ENCODE data around the gene FAM174B.

FAM174B gene

DNA sequence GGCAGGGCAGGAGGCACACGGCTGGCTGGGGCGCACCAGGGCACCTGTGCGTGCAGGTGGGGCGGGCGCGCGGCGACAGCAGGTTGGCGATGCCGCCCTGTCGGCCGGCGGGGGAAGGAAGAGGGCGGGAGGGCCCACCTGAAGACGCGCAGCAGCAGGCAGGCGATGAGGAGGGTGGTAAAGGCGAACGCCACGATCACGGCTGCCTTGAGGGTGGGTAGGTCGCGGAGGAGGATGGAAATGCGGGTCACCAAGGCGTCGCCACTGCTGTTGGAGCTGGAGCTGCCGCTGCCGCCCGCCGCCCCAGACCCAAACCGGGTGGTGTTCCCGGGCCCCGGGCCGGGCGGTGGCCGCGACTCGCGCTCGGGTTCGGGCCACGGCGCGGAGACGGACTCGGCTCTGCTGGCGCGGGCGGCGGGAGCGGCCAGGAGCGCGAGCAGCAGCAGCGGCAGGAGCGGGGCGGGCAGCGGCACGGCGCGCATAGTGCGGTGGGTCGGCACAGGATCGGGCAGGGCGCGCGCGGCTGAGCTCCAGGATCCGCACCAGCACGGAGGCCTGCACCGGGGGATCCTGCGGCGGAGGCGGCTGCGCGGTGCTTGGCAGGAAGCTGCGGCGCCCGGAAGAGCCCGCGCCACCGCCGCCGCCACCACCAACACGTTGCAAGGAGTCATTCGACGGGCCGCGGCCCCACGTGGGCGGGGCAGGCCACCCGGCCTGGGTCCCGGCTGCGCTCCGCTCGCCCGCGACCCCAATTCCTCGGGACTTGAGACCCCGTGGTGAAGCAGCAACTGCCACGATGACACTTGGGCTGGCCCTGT is at the start of gene FAM174B:
FAM174B (minus strand) TSS at position 598 of the 818 bp plus-strand sequence.
- DNase-seq (ENCODE audit: low spot score): peak; percentile 74

DNA sequence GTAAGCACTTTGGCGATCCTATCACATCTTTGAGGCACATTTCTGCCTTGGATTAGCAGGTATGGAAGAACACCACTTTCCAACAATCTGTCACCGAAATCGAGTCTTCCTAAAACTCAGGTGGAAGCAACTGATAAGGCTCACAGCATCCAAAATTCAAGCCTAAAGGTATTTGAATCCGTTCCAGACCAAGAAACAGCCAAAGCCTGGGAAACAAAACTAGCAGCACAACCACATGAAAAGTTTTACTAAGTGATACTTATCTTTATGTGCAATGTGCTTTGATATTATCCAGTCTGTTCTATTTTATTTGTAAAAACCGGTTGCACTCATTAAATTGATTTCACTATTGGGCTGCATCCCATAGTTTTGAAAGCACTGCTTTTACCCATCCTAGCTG is 40.5 kb upstream of the FAM174B start:
- DNase-seq (ENCODE audit: low spot score): no peak

DNA sequence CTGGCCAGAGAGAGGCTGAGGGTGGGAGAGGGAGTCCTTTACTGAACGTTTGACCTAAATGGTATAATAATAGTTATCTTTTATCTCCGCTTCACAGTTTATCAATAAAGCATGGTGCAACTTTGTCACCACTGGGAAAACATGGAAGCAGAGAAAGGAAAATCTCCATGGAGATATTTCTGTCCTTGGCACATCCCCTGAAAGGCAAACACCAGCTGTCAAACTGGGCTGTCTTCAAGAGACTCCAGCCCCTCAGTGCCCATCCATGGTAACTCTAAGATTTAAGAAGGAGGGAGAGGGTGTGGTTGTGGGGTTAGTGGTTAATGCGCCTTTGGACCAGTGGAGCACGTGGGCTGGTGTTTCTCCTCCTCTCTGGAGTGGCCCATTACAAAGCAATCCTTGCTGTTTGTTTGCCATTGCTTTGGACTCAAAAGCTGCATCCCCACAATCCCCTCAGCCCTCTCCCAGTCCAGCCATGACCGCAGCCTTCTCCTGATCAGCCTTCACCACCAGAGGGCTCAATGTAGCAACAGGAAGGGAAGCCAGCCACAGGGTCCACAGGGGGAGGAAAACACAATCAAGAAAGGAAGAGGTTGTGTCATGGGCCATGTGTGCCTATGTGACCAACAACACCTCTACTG is 38.2 kb upstream of the FAM174B start:
- no peak for DNase-seq (ENCODE audit: low spot score)

DNA sequence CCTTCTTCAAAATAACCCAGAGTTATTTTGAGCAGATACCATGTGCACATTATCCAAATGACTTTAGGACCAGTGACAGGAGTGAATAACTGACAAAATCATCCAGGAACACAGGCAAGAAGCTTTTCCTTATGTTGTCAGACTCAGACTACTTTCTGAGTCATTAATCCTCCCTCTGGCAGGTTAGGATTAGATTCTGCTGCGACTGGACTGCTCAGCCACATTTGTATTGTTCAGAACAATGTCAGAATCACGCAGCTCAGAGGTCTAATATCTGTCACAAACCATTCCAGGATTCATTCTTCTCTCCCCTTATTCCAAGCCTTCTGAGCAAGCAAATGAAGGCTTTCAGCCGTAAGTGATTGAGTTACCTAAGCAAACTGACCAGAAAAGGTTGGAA is 34.8 kb upstream of the FAM174B start:
- DNase-seq (ENCODE audit: low spot score): no peak

DNA sequence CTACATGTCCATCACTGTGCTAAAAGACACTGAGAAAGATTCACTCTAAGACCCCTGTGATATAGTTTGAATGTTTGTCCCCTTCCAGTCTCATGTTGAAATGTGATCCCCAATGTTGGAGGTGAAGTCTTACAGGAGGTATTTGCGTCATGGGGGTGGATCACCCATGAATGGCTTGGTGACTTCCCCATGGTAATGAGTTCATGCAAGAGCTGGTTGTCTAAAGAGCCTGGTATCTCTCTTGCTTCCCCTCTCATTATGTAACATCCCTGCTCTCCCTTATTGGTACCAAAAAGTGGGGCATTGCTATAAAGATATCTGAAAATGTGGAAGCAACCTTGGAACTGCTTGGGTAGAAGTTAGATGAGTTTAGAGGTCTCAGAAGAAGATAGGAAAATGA is 32.2 kb upstream of the FAM174B start:
- no peak for DNase-seq (ENCODE audit: low spot score)

DNA sequence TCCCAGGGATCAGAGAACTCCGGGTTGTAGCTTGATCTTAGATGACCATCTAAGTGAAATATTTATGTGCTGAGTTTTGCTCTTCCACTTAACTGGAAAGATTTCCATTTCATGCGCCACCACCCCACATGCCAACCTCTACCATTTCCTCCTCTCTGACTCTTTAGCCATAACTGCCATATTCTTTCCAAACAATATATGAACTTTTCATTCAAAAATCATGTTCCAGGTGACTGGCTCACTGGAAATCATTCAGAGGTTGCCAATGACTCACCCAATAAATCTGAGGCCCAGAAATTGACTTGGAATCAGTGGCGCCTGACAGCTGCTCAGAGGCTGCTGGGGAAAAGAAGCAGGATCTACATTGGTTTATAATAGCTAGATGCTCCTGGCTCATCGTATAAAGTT is 31.6 kb upstream of the FAM174B start:
- no peak for DNase-seq (ENCODE audit: low spot score)

DNA sequence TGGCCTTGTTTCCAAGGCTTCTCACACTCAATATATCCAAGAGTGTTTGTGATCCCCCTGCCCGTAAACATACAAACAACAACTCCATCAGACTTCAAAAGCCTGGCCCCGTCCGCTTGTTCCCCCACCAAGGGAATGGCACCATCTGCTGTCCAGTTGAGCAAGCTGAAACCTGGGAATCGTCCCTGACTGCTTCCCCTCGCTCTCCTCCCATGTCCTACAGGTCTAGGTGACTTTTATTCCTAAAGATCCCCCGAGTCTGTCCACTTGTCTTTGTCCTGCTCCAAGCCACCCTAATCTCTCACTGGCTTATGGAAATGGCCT is 27.9 kb upstream of the FAM174B start:
- DNase-seq (ENCODE audit: low spot score): no peak

DNA sequence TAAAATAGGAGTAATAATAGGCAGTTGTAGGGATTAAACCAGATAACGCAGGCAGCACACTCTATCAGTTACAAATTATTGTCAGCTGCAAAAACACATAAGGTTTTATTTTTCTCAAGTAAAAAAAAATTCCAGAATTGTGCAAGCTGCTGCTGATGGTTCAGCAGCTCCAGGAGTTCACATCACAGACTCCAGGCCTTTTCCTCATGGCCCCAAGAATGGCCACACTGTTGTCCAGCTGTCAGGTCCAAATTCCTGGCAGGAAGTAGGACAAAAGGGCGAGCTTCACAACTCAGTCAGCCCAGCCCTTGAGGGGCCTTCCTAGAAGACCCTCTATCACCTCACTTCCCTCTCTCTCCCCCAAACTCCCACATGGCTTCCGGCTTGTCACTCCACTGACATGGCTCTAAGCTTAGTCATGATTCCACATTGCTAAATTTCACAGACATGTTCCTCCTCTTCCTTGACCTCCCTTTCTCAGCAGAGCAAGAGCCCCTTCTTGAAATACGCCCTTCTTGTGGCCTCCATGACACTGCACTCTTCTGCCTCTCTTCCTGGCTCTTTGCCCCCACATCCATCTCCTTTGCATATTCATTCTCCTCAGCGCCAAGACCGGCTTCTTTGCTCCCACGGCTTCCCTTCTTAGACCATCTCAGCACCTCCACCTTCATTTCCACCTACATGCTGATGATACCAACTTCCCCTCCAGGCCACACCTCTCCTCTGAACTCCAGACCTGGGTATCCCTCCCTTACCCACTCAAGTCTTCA is 27.4 kb upstream of the FAM174B start:
- DNase-seq (ENCODE audit: low spot score): no peak

DNA sequence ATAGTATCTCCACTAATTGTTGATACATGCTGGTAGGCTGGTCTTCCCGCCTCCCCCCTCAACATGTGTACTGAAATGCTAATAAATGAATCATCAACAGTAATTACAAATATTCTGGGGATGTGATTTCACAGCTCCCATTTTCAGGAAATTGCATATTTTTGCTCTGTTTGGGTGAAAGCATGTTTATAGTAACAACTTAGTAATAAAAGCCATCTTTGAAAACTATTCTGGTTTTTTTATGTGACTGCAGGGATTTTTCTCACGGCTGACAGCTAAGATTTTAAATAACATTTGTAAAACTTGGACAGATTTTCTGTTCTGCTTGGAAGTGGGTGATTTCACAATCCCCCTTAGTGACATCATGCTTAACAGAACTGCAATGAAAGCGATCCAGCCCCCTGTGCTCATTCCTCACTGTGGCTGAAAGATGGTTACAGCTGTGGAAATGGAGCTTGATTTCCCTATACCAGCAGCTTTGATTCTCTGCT is 25.6 kb upstream of the FAM174B start:
- DNase-seq (ENCODE audit: low spot score): no peak

DNA sequence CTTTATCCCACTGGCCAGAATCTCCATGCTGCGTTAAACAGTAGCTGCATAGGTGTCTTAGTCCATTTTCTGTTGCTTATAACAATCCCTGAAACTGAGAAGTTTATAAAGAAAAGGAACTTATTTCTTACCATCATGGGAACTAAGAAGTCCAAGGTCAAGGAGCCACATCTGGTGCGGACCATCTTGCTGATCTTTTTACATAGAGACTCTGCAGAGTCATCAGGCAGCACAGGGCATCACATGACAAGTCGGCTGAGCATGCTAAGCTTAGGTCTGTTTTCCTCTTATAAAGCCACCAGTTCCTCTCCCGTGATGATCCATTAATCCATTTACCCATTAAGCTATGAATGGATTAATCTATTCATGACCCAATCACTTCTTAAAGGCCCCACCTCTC is 22.4 kb upstream of the FAM174B start:
- DNase-seq (ENCODE audit: low spot score): no peak

DNA sequence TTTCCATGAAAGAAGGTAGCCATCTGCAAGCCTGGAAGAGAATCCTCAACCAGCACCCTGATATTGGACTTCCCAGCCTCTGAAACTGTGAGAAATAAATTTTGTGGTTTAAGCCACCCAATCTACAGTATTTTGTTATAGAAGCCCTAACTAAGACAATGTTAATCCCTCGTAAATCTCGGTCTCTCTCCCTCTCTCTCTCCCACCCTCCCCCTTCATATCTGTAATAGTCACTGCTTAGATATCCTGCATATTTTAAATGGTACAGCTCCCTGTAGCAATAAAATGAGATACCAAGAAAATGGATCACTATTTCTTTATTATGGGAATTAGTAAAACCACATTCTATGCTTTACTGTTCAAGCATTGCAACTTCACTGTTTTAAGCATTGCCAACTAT is 21.0 kb upstream of the FAM174B start:
- no peak for DNase-seq (ENCODE audit: low spot score)

DNA sequence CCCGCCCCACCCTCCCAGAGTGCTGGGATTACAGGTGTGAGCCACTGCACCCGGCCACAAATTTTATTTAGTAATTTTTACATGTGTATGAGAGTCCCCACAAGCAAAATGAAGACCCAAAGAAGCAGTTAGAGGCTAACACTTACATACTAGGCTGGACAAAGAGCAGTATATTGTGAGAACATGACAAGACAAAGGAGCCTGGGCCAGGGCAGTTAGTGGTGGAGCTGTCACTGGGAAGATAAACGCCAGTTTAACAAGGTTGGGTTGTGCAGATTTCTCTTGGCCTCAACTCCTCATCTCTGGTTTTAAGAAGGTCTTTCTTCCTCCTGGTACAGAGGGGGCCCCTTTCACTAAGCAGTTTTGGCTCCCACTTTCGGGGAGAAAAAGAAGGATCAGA is 19.9 kb upstream of the FAM174B start:
- DNase-seq (ENCODE audit: low spot score): no peak

DNA sequence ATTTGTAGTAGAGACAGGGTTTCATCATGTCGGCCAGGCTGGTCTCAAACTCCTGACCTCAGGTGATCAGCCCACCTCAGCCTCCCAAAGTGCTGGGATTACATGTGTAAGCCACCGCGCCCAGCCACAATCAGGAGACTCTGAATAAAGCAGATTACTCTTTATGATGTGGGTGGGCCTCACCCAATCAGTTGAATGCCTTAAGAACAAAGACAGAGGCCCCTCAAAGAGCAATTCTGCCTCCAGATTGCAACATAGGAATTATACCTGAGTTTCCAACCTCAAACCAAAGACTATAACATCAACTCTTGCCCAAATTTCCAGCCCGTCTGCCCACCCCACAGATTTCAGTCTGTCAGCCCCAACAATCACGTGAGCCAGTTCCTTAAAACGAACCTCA is 18.8 kb upstream of the FAM174B start:
- DNase-seq (ENCODE audit: low spot score): no peak

DNA sequence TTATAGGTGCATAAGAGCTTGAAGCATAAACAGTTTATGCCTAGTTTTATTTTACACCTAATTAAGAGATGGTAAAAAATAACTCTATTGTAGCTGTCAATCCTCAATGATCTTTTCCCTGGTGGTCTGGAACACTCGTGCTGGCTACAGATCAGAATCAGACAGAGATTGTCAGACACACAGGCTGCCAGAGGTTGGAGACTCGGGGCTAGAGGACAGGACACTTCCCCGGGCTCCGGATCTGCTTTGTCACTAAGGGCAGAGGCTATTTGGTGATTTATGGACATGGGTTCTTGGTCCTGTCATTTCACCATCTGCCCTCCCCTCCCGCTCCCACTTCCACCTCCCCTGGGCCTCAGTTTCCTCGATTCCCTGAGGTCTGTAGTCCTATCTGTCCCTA is 16.5 kb upstream of the FAM174B start:
- no peak for DNase-seq (ENCODE audit: low spot score)

DNA sequence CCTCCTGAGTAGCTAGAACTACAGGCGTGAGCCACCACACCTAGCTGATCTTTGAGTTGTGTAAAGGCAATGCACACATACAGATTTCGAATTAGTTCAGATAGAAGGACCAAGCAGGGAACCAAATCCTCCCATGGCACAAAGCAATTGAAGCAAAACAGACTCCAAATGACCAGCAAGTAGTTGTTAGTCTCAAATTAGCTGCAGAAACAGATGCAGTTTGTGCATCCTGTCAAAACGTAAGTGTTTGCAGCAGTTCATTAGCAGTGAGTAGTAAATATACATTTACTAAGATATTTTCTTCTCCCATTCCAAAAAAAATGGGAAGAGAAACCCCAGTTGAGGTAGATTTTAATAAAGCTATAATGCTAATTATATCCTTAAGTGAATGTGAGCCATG is 15.8 kb upstream of the FAM174B start:
- no peak for DNase-seq (ENCODE audit: low spot score)

DNA sequence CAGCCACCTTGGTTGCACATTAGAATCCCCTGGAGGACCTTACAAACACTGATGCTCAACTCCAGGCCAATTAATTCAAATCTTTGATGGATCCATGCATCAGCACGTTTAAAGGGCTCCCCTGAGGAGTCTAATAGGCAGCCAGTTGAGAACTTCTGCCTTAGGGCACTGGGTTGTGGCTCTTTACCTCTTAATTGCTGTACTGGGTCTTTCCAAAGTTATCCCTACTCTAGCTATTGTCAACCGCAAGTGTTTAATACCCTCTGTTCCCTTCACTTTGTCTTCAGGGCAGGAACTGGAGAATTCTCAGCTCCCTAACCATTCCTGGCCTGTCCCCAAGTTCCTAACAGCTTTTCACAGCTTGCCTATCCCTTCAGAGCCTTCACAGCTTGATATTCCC is 15.0 kb upstream of the FAM174B start:
- no peak for DNase-seq (ENCODE audit: low spot score)

DNA sequence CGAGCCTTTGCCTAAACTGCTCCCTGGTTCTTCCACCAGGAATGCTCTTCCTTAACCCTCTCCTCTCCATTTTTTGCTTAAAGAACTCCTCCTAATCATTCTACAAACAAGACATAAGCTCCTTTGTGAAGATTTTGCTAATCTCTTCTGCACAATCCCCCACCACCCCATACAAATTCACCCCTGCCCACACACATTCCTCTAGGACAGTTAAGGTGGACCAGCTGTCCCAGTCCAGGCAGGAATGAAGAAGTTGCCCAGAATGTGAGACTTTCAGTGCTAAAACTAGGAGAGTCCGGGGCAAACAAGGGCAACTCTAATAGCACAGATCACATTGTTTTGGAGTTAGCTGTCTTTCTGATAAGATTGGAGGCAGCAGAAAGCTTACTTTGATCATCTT is 13.9 kb upstream of the FAM174B start:
- DNase-seq (ENCODE audit: low spot score): no peak

DNA sequence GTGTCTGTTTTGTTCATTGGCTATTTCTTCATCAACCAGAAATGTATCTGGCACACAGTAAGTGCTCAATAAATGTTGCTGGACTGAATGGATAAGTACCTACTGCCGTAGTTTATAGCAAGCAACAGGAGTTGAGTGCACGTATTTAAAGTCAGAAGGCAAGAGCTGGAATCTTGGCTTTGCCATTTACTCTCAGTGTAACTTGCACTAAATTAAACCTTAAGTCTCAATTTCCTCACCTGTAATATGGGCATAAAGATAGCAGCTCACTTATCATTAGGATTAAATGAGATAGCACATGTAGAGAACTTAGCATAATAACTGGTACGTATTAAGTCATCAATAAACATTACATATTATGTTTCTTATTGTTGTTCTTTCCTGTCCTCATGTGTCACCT is 13.0 kb upstream of the FAM174B start:
- DNase-seq (ENCODE audit: low spot score): no peak

DNA sequence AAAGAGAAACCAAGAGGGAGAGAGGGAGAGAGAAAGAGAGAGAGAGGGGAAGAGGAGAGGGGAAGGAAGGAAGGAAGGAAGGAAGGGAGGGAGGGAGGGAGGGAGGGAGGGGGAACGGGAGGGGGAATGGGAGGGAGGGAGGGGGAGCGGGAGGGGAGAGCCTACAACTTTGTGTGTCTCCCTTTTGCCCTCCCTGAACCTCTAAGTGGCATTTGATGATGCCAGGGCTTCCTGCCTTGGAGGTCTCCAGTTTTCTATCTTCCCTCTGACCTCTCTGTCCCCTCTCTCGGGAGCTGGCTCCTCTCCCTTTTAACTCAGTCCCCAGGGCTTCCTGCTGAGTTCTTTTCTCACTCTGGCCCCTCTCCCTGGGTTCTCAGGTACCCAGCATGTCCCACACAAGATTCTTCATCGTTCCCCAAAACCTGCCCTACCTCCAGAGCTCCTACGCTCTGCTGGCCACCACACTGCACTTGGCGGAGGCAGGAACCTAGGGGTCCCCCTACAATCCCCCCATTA is 12.5 kb upstream of the FAM174B start:
- DNase-seq (ENCODE audit: low spot score): no peak

DNA sequence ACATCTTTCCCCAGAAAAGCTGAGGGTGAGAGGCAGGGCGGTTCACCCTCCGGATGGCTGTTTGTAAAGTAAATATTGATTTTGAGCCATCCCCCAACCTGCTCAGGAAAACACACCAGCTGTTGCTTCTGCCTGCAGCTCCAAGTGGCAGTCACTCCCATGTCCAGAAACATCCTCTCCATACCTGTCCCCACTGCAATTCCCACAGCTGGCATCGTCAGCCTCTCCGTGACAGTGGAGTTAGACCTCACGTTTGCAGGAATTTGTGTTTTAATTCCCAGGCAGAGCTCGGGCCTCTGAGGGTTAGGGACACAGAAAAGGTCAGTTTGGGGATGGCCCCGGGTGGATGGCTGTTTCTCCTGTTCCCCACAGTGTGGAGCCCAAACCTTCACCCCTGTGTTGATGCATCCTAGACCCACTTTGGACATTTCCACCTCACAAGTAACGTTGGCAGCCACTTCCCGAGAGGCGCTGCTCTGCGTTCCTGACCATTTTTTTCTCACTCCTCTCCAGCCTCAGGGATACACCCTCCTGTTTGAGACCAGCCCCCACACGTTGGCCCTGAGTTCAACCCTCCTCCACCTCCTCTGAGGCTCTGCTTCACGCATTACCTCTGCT is 11.8 kb upstream of the FAM174B start:
- DNase-seq (ENCODE audit: low spot score): no peak

DNA sequence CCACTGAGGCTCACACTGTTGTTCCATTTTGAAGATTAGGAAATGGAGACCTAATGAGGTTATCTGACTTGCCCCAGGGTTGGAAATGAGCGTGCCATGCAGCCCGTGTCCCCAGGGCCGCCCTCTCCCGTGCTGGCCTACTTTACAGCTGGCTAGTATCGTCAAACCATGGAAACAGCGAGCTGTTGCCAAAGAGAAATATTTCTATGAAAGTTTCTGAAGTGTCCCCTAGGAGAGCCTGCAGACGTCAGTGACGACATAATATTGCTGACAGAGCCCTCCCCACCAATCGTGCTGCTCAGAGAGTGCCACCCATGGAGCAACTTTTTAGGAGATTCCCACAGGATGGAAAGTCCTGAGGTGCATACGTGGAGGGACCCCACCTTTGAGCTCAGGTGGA is 11.2 kb upstream of the FAM174B start:
- no peak for DNase-seq (ENCODE audit: low spot score)

DNA sequence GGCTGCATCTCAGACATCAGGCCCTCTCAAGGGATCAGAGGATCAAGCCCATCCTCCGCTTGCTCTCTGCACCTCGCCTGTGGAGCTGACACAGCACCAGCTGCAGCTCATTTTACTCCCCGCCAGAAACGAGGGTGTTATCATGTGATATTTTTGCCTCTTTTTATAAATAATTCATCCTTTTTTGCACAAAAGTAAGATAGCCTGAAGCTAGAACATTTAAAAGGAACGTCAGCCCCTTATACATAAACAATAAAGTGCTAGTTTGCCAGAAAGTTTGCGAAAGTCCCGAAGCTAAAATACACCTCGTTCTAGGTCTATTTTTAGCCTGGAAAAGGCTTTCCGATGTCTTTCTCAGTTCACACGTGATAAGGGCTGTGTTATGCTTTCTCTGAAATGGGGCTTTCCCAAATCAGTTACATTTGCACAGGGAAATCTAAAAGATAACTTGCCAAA is 9.6 kb upstream of the FAM174B start:
- DNase-seq (ENCODE audit: low spot score): no peak

Measured in left forelimb (tissue), 1 donor.